IMR-90 (cell line): ENCODE results near the gene ZFAND5.

Source experiments
- BHLHE40 ChIP-seq: fragments of 150-350 bp; IDR thresholded peaks from 2 replicates; pipeline ENCODE4 v1.6.1; 2016; ENCODE audit warnings: mild to moderate bottlenecking, low read depth, low read length
- CEBPB ChIP-seq: IDR thresholded peaks from 2 replicates; pipeline ENCODE4 v1.6.1; 2012; ENCODE audit warnings: low read depth, low read length, improper control_type of control experiment
- CHD1 ChIP-seq: IDR thresholded peaks from 2 replicates; pipeline ENCODE4 v1.6.1; 2012; ENCODE audit warnings: low read depth, low read length, improper control_type of control experiment
- CTCF ChIP-seq: conservative IDR thresholded peaks from 2 replicates; pipeline ENCODE4 v1.5.1; 2012; ENCODE audit warnings: mild to moderate bottlenecking, low read depth, low read length, improper control_type of control experiment
- ELK1 ChIP-seq: fragments of 150-350 bp; IDR thresholded peaks from 2 replicates; pipeline ENCODE4 v1.6.1; 2016; ENCODE audit warnings: low read depth, mild to moderate bottlenecking, low read length, moderate library complexity, borderline replicate concordance
- MAFK ChIP-seq: IDR thresholded peaks from 2 replicates; pipeline ENCODE4 v1.6.1; 2012; ENCODE audit warnings: low read depth, low read length, improper control_type of control experiment
- MAZ ChIP-seq: IDR thresholded peaks from 2 replicates; pipeline ENCODE4 v1.6.1; 2012; ENCODE audit warnings: low read depth, mild to moderate bottlenecking, low read length, improper control_type of control experiment, moderate library complexity, borderline replicate concordance
- MXI1 ChIP-seq: IDR thresholded peaks from 2 replicates; pipeline ENCODE4 v1.6.1; 2012; ENCODE audit warnings: low read depth, mild to moderate bottlenecking, low read length, moderate library complexity, borderline replicate concordance
- POLR2A ChIP-seq: IDR thresholded peaks from 2 replicates; pipeline ENCODE4 v1.6.1; 2012; ENCODE audit warnings: mild to moderate bottlenecking, low read depth, low read length
- RAD21 ChIP-seq: IDR thresholded peaks from 2 replicates; pipeline ENCODE4 v1.6.1; 2012; ENCODE audit warnings: low read length, improper control_type of control experiment
- RCOR1 ChIP-seq: IDR thresholded peaks from 2 replicates; pipeline ENCODE4 v1.6.1; 2012; ENCODE audit warnings: mild to moderate bottlenecking, low read length, improper control_type of control experiment; ENCODE audit not compliant: insufficient replicate concordance
- RFX5 ChIP-seq: IDR thresholded peaks from 2 replicates; pipeline ENCODE4 v1.8.0; 2012; ENCODE audit warnings: low read depth, mild to moderate bottlenecking, low read length, moderate library complexity
- SMC3 ChIP-seq: fragments of 150-350 bp; IDR thresholded peaks from 2 replicates; pipeline ENCODE4 v1.6.1; 2016; ENCODE audit warnings: low read depth, mild to moderate bottlenecking, antibody characterized with exemption, low read length, moderate library complexity
- USF2 ChIP-seq: fragments of 150-350 bp; IDR thresholded peaks from 2 replicates; pipeline ENCODE4 v1.6.1; 2017; ENCODE audit warnings: mild to moderate bottlenecking, antibody characterized with exemption, low read length, low read depth

GRCh38 chr9:72361217-72361616, 3.8 kb downstream of the ZFAND5 start:
- TF ChIP-seq CTCF (no peak), POLR2A (no peak), CHD1 (no peak), CEBPB (no peak), ELK1 (no peak), BHLHE40 (no peak), RAD21 (no peak), USF2 (no peak), MXI1 (no peak), RFX5 (no peak), RCOR1 (no peak), MAZ (no peak), SMC3 (no peak), MAFK (no peak)
